GM21717 (cell line): ENCODE data around the gene TGFBR3L.
"Not testable (repeated sequence)": the region's sequence is repeated elsewhere in the genome, so short reads cannot be mapped to it uniquely, and the experiment has no call there.

Experiments used
- ATAC-seq: cut with Tn5 transposase; IDR thresholded peaks from one replicate; pipeline ENCODE4 v1.9.1; 2021; ENCODE audit warnings: mild to moderate bottlenecking, moderate library complexity; ENCODE audit not compliant: unreplicated experiment

The TGFBR3L gene

DNA sequence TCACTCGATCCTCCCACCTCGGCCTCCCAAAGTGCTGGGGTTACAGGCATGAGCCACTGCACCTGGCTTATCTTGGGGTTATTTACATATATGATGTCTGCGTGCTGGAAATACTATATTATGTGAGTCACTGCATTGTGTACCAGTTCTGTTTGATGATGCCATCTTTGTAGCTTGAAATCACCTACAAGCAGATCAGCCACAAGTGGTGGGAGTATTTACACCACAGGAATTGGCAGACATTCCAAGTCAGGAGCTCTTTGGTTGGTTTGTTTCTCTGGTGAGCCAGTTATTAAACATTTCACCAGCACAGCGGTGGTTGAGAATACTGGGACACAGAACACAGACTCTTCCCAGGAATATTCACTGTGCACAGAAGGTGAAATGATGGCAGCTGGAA, 33.3 kb downstream of the TGFBR3L start:
- ATAC-seq, result no peak

DNA sequence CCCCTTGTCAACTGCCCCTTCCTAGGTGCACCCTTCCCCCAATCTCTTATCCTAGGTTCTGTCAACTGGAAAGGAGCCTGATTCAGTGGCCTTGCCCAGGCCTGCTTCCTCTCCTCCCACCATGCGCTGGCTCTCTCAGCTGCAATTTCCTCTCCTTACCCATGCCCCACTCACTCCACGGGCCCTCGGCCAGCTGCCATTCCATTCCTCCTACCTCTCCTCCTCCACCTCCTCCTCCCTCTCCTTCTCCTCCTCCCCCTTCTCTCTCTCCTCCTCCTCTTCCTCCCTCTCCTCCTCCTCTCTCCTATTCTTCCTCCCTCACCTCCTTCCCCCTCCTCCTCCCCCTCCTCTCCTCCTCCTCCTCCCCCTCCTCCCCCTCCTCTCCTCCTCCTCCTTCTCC, 38.4 kb downstream of the TGFBR3L start:
- ATAC-seq, result no peak

DNA sequence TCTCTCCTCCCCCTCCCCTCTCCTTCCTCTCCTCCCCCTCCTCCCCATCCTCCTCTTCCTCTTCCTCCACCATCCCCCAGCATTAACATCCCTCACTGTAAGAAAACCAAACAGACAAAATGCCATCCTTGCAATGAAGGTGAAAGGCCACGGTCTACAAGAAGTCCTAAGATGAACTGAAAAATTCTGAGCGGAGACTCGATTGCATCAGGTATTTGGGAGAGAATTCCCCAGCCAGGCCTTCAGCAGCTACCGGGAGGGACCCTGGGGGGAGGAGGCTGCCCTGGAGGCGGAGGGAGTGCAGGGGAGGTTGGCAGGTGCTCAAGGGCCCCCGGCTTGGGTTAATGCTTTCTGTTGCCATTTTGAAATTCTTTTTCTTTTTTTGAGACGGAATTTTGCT, 38.9 kb downstream of the TGFBR3L start:
- ATAC-seq, result no peak

DNA sequence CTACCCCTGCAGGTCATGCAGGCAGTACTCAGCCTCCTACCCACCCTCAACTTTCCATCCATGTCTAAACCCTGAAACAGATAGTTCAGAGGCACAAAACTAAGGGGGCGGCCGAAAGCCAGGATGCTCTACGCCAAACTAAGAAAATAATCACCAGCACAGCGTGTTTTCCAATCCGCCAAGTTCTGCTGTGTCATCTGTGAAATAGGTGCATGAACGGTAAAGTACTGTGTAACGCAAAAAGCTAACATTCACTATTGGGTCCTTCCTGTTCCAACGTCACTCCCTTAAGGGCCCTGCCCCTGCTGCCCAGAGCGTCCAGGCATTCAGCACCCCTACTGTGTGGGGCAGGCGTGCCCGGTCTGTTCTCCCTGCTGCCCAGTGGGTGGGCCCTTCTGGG, 41.1 kb downstream of the TGFBR3L start:
- no peak for ATAC-seq

DNA sequence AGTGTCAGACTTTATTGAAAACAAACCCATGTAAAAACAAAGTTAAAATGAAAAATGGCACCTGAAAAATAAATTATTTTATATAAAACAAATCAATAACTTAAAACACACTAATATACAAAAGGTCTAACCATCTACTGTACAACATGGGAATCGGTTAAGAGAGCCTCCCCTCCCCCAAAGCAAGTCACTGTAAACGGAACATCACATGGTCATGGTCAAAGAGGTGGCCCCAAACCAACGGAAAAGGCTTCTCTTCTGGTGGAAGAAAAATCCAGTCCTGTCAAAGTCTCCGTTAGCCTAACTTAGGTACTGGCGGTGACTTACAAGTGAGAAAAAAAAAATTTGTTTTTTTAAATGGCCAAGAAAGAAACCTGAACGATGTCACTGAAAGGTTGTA, 44.6 kb downstream of the TGFBR3L start:
- no peak for ATAC-seq

DNA sequence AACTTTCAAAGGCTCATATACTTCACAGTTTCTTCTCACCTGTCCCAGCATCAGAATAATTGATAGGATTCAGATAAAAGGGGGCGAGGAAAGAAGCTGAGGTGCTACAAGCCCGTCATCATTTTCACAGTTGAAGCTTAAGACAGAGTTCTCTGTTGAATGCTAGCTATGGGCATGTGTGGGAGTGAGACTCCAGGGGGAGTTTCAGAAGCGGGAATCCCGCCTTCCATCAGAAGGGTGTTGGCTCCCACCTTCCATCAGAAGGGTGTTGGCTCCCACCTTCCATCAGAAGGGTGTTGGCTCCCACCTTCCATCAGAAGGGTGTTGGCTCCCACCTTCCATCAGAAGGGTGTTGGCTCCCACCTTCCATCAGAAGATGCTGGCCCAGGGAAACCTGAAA, 46.5 kb downstream of the TGFBR3L start:
- not testable (repeated sequence) for ATAC-seq

DNA sequence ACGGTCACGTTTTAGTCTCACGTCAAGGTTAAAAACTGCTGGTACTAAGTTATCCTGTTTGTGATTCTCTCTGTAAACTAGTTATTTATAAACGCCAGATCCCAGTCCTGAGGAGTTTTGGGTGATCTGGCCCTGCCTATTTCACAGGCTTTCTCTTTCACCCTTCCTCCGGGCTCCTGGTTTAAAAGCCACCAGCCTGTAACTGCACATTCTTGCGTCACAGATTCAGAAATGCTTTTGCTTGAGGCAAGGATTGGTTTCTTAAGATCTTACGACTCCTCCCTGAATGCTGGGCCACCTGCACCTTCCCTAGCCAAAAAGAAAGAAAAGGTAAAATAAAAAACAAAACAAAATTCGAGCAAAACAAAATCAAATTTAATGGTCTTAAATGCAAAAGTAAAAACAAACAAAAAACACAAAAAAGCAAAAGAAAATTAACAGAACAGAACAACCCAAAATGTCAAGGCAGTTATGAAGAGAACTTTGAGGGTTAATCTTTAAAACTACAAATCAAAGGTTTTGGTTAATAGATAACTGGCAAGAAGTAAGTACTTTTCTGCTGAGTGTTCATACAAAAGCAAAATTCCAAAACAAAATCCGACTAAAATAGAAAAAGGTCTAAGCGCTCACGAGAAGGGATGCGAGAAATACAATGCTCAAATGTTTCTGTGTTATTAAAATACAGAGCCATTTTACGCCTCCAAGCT, 47.4 kb downstream of the TGFBR3L start:
- no peak for ATAC-seq

DNA sequence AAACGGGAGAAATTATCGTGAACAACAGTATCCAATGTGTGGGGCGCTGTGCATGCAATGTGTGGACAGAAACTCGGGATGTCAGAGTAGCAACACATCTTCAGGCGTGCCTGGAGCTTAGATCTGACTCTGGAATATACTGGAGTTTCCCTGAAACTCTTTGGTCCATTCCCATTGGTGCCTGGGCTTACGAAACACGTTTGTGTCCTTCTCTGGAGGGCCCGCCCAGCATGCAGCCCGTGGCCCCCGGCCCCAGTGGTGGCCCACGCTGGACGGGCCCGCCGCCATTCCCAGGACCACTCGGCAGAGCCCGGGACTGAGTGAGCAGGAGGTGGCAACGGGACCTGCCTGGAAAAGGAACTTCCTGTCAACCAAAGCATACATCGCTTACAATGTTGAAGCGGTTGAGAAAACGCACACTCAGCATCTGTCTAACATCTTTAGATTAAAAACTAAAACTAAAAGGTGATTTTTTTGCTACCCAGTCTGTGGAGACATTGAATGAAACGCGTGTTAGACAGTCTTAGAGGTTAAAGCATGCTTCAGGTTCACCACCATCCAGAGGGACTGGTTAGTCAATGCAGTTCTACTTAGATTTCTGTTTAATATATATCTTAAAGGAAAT, 48.1 kb downstream of the TGFBR3L start:
- no peak for ATAC-seq

DNA sequence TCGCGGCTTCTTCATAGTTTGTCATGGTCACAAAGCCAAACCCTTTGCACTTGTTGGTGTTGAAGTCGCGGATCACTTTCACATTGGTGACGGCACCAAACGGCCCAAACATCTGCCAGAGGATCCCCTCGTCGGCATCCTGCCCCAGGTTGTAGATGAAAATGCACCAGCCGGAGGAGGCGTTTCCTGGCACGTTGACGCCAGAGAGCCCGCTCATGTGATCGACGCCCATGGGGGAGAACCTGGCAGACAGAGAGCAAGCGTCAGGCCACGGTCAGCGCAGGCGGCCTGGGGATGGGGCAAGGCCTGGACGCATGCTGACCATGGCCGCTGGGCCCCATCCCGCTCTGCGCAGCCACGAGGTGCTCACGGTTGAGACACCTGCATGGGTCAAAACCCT, 48.9 kb downstream of the TGFBR3L start:
- no peak for ATAC-seq

DNA sequence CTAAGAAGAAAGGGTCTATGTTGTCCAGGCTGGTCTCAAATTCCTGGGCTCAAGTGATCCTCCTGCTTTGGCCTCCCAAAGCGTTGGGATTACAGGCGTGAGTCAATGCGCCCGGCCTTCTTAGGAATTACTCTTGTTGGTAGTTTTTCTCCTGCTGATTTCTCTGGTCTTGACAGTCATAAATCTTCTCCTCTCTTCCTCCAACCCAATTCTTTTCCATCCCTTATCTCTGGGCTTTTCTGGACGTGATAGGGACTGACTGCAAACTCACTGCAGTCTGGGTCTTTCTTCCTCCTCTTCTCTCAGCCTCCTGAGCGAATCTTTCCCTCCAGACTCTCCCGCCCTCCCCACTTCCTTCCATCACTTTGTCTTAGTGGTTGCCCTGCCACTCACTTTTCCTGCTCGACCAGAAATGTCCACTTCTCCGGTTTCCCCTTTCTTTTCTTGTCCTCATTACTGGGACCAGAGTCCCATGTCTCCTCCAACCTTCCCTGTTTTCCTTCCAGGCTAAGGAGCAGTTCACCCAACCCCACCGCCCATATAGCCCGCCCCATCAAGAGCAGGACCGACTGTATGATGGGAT, 50.7 kb downstream of the TGFBR3L start:
- no peak for ATAC-seq

DNA sequence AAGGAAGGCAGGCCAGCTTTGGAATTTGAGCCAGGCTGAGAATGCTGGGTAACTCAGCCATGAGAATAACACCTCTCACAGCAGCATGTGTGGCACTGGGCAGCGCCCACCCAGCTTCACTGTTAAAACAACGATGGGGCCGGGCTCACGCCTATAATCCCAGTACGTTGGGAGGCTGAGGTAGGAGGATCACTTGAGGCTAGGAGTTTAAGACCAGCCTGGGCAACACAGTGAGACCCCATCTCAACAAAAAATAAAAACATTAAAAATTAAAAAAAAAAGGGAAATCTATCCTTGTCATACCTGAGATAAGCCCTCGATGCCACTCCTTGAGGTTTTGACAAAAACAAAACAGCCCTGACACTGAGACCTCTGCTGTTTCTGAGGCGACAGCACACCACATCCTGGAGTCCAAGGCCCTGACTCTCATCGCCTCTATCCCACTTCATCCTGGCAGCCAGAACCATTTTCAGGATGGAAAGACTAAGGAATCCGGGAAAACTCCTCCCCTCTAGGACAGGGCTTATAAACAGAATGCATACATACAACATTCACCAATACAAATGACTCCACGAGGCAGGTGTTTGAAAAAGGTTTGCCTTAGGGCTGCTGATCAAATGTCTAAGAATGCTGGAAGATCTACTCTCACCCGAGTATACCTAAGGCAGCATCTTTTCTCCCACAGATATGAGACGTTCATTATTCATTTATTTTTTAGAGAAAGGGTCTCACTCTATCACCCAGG, 51.5 kb downstream of the TGFBR3L start:
- ATAC-seq, result no peak

DNA sequence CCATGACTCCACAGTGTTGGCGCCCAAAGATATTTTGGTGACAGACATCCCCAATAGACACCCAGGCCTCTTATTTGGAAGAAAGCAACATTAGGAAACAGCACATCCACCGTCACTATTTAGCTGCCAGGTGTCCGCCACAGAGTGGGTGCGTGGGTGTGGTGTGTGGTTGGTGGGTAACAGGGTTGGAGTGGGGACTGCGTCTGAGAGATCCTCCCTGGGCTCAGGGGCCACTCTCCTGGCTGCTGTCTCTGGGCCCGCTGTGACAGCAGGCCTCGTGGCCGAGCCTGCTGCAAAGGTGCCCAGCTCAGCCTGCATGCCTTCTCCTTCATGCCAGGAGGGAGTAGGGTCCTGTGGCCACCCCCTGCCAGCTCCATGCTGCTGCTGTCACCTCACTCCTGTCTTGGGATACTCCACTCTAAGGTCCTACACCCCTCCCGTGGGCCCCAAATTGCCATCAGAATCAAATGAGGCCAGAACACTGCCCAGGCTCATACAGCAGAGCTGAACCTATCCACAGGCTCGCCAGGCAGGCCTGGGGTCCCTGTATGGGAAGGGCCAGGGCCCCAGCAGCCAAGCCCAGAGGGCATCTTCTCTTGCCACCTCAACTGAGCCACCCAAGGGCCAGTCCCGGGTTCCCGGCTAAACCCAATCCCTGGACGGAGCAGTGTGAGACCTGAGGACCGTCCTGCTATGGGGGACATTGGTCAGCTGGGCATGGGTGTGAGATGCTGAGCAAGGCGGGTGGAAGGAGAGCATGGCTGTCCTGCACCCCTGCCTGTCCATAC, 53.6 kb downstream of the TGFBR3L start:
- no peak for ATAC-seq
